Ectodermal cell (in vitro differentiated cells): ENCODE data around the gene COQ8A.

Experiments
- H3K27ac ChIP-seq: 2 replicates; pipeline ENCODE4 v1.7.0; 2013; ENCODE audit warnings: mild to moderate bottlenecking, low read depth, low read length; ENCODE audit not compliant: insufficient read depth, poor library complexity, severe bottlenecking
- H3K27me3 ChIP-seq: 2 replicates; pipeline ENCODE4 v1.7.0; 2013; ENCODE audit warnings: mild to moderate bottlenecking, low read length; ENCODE audit not compliant: insufficient read depth, control insufficient read depth, poor library complexity, severe bottlenecking
- H3K36me3 ChIP-seq: one replicate; pipeline ENCODE4 v1.7.0; 2013; ENCODE audit warnings: low read length; ENCODE audit not compliant: control insufficient read depth, insufficient read depth
- H3K4me1 ChIP-seq: one replicate; pipeline ENCODE4 v1.7.0; 2013; ENCODE audit warnings: low read length; ENCODE audit not compliant: control insufficient read depth, insufficient read depth
- H3K4me3 ChIP-seq: 2 replicates; pipeline ENCODE4 v1.7.0; 2013; ENCODE audit warnings: low read depth, low read length, control low read depth; ENCODE audit not compliant: insufficient read depth
- H3K9me3 ChIP-seq: 2 replicates; pipeline ENCODE4 v1.7.0; 2013; ENCODE audit warnings: mild to moderate bottlenecking, low read length, moderate library complexity; ENCODE audit not compliant: control insufficient read depth
- WGBS, 2 experiments: methylation state at CpG; one replicate each; pipeline ENCODE4 v1.1.7; 2013; ENCODE audit warnings: missing lambda C conversion rate in 2 of 2; 5-methylcytosine and 5-hydroxymethylcytosine counted together

COQ8A gene

DNA sequence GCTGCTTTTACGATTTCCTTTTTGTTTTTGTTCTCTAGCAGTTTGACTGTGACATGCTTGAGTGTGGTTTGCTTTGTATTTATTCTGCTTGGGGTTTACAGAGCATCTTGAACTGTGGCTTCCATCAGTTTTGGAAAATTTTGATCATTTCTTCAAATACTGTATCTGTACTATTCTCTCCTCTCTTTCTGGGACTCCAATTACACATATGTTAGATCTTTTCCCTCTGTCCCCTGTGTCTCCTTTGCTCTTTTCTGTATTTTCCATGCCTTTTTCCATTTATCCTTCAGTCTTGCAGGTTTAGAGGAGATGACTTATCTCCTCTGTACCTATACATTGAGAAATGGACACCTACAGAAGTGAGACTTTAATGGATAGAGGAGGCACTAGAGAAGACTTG lies 31.7 kb downstream of the COQ8A start:
- WGBS, 2 experiments: 100% methylated on average over 1 of the region's 1 CpG
- Histone ChIP-seq H3K9me3 (no peaks in the 10 kb centered on the region), H3K4me3 (no peak overlapping the region), H3K36me3 (no peaks in the 10 kb centered on the region), H3K4me1 (peaks cover 30% of the 10 kb centered on the region), H3K27me3 (no peaks in the 10 kb centered on the region), H3K27ac (no peak overlapping the region)

DNA sequence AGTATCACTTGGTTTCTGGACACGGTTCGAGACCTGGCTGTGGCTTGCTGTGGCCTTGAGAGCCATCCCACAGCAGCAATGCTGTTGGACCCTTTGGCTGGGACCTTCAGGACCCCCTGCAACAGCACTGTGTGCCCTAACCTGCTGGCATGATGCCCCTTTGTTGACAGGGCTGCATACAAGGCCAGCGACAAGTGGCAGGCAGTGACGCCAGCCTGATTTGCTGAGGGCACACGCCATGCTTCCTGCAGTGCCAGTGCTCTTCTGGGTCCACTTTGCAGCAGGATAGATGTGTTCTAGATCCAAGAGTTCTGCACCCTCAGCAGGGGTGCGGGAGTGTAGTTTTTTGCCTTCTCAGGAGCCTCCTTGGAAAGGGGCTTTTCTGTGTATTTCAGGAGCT lies 32.8 kb downstream of the COQ8A start:
- H3K4me3 ChIP-seq: no peak overlapping the region
- no peaks in the 10 kb centered on the region for H3K36me3 ChIP-seq
- no peak overlapping the region for H3K27ac ChIP-seq
- no peaks in the 10 kb centered on the region for H3K9me3 ChIP-seq
- peaks cover 30% of the 10 kb centered on the region for H3K4me1 ChIP-seq
- H3K27me3 ChIP-seq: no peaks in the 10 kb centered on the region
- 96 to 98% methylated on average over 6 of the region's 6 CpGs for WGBS, 2 experiments

DNA sequence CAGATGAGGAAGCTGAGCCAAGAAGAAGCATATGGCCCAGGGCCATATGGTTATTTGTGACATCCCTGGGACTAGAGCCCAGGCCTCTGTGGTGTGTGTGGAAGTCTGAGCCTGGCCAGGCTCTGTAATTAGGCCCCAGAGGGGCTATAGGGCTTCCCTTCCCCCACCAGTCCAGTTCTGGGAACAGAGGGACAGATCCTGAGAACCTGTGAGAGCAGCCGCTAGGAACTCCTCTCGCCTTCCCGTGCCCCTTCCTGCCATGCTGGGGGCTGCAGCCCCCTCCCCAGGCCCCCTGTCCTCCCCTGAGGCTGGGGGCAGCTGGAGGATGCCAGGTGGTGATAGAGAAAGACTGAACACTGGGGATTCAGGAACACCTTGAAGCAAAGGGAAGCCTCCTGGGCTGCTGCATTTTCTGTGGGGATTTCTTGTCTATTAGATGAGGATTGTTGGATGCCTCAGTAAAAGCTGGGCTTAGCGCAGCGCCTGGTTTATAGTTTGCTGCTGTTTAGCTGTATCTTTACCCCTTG lies 33.3 kb downstream of the COQ8A start:
- peaks cover 30% of the 10 kb centered on the region for H3K4me1 ChIP-seq
- no peaks in the 10 kb centered on the region for H3K27me3 ChIP-seq
- H3K4me3 ChIP-seq: no peak overlapping the region
- no peaks in the 10 kb centered on the region for H3K36me3 ChIP-seq
- WGBS, 2 experiments: 81 to 91% methylated on average over 5 of the region's 5 CpGs
- no peak overlapping the region for H3K27ac ChIP-seq
- H3K9me3 ChIP-seq: no peaks in the 10 kb centered on the region

DNA sequence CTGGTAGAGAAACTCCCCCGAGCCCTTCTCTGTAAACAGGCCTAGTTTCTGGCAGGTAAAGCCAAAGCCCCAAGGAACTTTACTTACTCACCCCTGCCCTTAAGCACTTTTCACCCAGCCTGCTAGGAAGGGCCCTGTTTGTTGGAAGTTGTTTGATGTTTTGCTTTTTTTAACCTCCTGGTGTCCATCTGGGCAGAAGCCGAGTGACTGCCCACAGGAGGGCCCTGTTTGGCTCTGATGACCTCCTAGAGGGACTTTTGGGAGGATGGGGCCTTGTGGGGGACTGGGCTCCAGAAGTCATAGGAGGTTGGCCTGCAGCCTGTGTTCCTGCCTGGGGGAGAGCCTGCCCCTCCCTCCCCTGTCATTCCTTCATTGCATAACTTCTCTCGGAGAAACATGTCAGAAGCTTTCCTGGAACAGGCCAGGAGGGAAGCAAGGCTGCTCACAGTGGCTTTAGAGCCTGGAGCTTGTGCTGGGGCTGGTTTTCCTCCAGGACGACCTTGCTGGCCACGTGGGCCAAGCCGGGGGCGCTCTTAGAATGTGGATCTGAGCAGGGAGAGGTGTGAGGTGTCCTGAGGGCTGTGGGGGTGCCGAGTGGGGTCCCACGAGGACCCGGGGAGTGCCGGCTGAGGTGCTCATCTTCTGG lies 33.9 kb downstream of the COQ8A start:
- Histone ChIP-seq H3K4me3 (no peak overlapping the region), H3K27ac (no peak overlapping the region), H3K36me3 (no peaks in the 10 kb centered on the region), H3K9me3 (no peaks in the 10 kb centered on the region), H3K27me3 (no peaks in the 10 kb centered on the region), H3K4me1 (peaks cover 30% of the 10 kb centered on the region)
- WGBS, 2 experiments: 86 to 87% methylated on average over 11 of the region's 11 CpGs

DNA sequence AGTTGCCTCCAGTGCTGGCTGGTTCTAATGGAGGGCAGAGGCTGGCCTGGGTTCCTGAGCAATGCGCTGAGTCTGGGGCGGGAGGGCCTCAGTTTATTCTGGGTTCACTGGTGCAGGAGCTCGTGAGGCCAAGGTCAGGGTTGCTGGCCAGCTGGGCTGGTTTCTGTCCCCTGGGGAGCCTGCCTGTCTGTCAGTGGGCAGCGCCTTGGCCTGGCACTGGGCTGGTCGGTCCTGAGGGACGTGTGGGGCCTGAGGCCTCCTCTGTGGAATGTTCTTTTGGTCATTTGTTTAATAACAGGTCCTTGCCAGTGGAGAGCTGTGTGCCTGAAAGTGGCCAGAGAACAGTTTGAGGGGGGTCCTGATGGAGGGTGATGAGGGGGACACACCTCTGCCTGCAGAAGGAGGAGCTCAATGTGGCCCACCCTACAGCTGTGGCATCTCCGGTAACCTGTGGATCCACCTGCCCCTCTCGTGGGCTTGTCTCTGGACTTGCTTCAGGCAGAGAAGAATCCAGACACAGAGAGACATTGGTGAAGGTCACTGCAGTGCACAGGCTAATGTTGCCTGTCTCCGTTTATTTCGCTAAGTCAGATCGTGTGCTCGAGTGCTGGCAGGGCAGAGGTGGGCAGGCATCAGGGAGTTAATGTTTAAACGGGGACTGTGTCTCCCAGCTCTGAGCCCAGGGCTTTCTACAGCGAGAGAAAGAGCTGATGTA lies 34.6 kb downstream of the COQ8A start:
- Histone ChIP-seq H3K9me3 (no peaks in the 10 kb centered on the region), H3K36me3 (no peaks in the 10 kb centered on the region), H3K27me3 (no peaks in the 10 kb centered on the region), H3K4me1 (peaks cover 30% of the 10 kb centered on the region), H3K4me3 (no peak overlapping the region), H3K27ac (no peak overlapping the region)
- WGBS, 2 experiments: 87 to 90% methylated on average over 14 of the region's 14 CpGs

DNA sequence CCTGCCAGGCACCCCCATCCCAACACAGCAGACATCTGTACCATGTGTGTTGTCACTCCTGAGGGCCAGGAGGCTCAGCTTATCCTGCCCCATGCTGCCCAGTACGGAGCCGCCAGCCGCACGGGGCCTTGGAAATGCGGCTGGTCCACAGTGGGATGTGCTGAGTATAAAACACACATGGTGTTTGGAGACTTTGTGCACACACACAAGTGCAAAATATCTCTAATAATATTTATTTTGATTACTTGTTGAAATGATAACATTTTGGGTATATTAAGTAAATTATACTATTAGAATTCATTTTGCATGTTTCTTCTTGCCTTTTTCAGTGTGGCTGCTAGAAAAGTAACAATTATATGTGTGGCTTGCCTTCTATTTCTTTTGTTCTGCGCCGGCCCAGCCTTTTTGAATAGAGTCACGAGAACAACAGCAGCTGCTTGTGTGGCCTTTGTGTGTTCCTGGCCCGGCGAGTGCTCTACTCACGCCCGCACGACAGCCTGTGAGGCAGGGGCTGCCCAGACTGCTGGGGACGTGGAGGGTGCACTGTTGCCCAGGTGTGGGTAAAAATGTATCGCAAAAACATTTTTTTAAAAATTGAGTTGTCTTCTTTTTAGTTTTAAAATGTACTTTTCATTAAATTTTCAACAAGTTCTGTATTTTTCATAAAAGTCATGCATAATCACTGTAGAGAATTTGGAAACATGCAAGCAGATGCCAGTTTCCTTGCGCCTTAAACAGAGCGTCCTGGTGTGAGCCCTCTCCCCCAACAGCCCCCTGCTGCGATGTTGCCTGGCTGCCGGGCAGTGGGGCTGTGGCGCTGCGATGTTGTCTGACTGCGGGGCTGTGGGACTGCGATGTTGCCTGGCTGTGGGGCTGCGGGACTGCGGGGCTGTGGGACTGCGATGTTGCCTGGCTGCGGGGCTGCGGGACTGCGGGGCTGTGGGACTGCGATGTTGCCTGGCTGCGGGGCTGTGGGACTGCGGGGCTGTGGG lies 35.5 kb downstream of the COQ8A start:
- Histone ChIP-seq H3K27ac (no peak overlapping the region), H3K9me3 (no peaks in the 10 kb centered on the region), H3K4me3 (no peak overlapping the region), H3K27me3 (no peaks in the 10 kb centered on the region), H3K36me3 (no peaks in the 10 kb centered on the region), H3K4me1 (peaks cover 30% of the 10 kb centered on the region)
- 63 to 68% methylated on average over 29 to 30 of the region's 32 CpGs for WGBS, 2 experiments

DNA sequence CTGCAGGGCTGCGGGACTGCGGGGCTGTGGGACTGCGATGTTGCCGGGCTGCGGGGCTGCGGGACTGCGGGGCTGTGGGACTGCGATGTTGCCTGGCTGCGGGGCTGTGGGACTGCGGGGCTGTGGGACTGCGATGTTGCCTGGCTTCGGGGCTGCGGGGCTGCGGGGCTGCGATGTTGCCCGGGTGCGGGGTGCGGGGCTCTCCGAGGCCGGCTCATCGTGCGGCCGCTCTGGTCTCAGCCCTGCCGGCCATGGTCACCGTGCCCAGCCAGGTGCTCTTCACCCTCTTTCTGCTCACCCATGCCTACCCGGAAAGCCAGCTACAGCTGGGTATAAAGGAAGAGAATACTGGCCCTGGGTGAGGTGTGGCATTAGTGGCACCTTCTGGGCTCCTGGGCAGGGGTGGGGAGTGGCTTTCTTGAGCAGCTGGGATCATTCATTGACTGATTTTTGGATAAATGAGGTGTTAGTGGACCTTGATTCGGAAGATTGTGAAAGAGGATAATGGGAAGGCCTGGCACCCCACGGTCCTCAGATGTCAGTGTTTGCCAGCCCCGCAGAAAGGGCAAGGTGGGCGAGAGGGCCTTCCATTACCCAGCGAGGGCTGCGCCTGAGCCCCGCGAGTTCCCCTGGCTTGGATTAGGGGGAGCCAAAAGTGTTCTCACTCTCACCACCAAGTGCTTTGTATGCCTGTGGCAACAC lies 36.3 kb downstream of the COQ8A start:
- Histone ChIP-seq H3K9me3 (no peaks in the 10 kb centered on the region), H3K36me3 (no peaks in the 10 kb centered on the region), H3K27ac (no peak overlapping the region), H3K4me3 (no peak overlapping the region), H3K27me3 (no peaks in the 10 kb centered on the region), H3K4me1 (peaks cover 30% of the 10 kb centered on the region)
- WGBS, 2 experiments: 95 to 97% methylated on average over 34 of the region's 34 CpGs

DNA sequence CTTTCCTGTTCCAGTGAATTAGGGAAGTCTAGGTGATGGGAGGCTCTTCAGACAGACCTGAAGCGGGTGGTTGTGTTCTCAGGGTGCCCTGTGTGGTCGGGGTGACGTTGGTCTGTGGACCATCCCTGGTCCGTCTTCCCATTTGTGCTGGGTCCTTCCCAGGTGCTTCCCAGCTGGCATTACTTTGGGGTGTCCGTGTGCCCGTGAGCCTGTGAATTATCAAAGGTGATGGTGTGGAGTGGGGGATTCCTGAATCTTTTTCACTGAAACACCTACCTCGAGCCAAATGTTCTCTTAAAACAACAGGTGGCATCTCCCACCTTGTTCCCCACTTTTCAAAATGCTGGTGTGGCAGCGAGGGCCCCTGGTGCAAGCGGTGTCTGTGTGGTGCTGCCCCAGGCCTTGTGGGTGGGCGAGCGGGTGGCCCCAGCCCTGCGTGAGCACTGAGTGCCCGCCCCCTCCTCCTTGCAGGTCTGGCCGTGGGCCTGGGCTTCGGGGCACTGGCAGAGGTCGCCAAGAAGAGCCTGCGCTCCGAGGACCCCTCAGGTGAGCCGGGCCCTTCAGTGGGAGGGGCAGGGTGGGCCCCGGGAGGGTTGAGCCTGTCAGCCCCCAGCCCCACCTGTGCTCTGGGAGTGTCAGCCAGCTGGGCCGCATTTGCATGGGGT lies 37.0 kb downstream of the COQ8A start:
- 92 to 93% methylated on average over 21 of the region's 21 CpGs for WGBS, 2 experiments

DNA sequence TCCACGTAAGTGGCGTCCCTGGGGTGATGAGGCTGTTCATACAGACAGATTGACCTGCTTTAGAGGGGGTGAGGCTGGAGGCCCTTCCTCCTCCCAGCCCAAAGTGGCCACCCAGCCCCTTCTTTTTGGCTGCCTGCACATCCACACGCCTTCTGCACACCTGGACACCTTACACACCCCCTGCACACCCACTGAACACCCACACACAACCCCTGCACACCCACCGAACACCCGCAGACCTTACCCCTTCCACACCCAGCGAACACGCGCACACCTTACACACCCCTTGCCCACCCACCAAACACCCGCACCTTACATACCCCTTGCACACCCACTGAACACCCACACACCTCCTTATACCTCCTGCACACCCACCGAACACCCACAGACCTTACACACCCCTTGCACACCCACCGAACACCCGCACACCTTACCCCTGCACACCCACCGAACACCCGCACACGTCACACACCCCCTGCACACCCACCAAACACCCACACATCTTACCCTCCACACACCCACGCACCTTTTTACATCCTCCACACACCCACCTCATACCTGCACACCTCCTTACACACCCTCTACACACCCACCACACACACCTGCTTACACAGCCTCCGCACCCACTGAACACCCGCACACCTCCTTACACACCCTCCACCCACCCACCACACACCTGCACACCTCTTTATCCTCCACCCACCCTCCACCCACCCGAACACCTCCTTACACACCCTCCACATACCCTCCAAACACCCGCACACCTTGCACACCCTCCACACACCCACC lies 37.7 kb downstream of the COQ8A start:
- Histone ChIP-seq H3K27me3 (no peaks in the 10 kb centered on the region), H3K9me3 (no peaks in the 10 kb centered on the region), H3K4me1 (peaks cover 30% of the 10 kb centered on the region), H3K4me3 (no peak overlapping the region), H3K36me3 (no peaks in the 10 kb centered on the region), H3K27ac (no peak overlapping the region)
- WGBS, 2 experiments: 91% methylated on average over 20 of the region's 20 CpGs

More for the DNA sequence above, 37.0 kb downstream of the COQ8A start:
- Histone ChIP-seq H3K9me3 (no peaks in the 10 kb centered on the region), H3K4me3 (no peak overlapping the region), H3K27me3 (no peaks in the 10 kb centered on the region), H3K27ac (no peak overlapping the region), H3K36me3 (no peaks in the 10 kb centered on the region), H3K4me1 (peaks cover 30% of the 10 kb centered on the region)
